Mesothelial cell of epicardium (in vitro differentiated cells): ENCODE results near the gene PRR29. TPM values are rescaled to one million over a fixed set of nuclear protein-coding genes. Genes with fewer than 3 reads are reported as not detected.

Source experiments
- DNase-seq, 2 experiments: peaks; one replicate each; pipeline ENCODE4 v3.0.0; 2021; ENCODE audit warnings: low spot score in 2 of 2; ENCODE audit not compliant: unreplicated experiment in 2 of 2
- H3K27ac Mint-ChIP-seq: 2 replicates; pipeline ENCODE4 v1.8.0; 2021; ENCODE audit warnings: mixed read lengths
- H3K27me3 Mint-ChIP-seq: 2 replicates; pipeline ENCODE4 v1.8.0; 2021; ENCODE audit warnings: low read depth, mixed read lengths
- H3K36me3 Mint-ChIP-seq: 2 replicates; pipeline ENCODE4 v1.8.0; 2021; ENCODE audit warnings: mixed read lengths
- H3K4me1 Mint-ChIP-seq: 2 replicates; pipeline ENCODE4 v1.8.0; 2021; ENCODE audit warnings: mixed read lengths
- H3K4me3 Mint-ChIP-seq: 2 replicates; pipeline ENCODE4 v1.8.0; 2021; ENCODE audit warnings: mild to moderate bottlenecking, moderate library complexity, mixed read lengths
- H3K9me3 Mint-ChIP-seq: 2 replicates; pipeline ENCODE4 v1.8.0; 2021; ENCODE audit warnings: mixed read lengths
- total RNA-seq: library from RNA; stranded (reverse); gene quantifications from 3 replicates; pipeline ENCODE4 v1.2.1, GENCODE V29; 2021
- TF ChIP-seq, protein P1 (sequence below): fragments of 200-600 bp; sonication (generic); IDR thresholded peaks from one replicate; pipeline ENCODE4 v1.5.0; 2021; ENCODE audit warnings: antibody characterized with exemption; ENCODE audit not compliant: unreplicated experiment

Gene PRR29
- total RNA-seq, 1 donor from 2014 or later = 2.0 TPM

DNA sequence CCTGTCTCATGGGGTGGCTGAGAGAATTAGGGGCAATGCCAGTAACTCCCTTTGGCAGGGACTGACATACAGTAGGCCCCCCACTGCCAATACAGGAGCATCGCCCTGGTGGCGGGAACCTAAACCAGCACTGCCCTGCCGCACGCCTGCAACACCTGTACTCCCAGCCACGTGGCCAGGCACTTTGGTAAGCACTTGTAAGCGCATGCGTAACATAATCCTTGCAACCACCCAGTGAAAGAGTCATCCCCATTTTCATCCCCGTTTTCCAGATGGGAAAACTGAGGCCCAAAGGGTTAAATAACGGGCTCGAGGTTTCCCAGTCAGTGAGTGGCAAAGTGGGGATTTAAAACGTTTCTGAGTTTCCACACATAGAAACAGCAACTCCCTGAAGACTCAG is 42.9 kb upstream of the PRR29 start:
- peaks cover 21% of the 10 kb centered on the region for H3K27me3 Mint-ChIP-seq
- no peak overlapping the region for H3K27ac Mint-ChIP-seq
- TF ChIP-seq, protein P1, sequence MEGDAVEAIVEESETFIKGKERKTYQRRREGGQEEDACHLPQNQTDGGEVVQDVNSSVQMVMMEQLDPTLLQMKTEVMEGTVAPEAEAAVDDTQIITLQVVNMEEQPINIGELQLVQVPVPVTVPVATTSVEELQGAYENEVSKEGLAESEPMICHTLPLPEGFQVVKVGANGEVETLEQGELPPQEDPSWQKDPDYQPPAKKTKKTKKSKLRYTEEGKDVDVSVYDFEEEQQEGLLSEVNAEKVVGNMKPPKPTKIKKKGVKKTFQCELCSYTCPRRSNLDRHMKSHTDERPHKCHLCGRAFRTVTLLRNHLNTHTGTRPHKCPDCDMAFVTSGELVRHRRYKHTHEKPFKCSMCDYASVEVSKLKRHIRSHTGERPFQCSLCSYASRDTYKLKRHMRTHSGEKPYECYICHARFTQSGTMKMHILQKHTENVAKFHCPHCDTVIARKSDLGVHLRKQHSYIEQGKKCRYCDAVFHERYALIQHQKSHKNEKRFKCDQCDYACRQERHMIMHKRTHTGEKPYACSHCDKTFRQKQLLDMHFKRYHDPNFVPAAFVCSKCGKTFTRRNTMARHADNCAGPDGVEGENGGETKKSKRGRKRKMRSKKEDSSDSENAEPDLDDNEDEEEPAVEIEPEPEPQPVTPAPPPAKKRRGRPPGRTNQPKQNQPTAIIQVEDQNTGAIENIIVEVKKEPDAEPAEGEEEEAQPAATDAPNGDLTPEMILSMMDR = no peak
- DNase-seq = no peak
- H3K36me3 Mint-ChIP-seq = no peaks in the 10 kb centered on the region
- peaks cover 4% of the 10 kb centered on the region for H3K4me1 Mint-ChIP-seq
- no peak overlapping the region for H3K4me3 Mint-ChIP-seq
- H3K9me3 Mint-ChIP-seq = no peaks in the 10 kb centered on the region

- Mint-ChIP-seq H3K9me3 (no peaks in the 10 kb centered on the region), H3K27me3 (peaks cover 26% of the 10 kb centered on the region), H3K27ac (no peak overlapping the region), H3K36me3 (no peaks in the 10 kb centered on the region), H3K4me3 (no peak overlapping the region), H3K4me1 (peaks cover 4% of the 10 kb centered on the region)
- TF ChIP-seq, protein P1 = no peak
- DNase-seq = no peak
These were observed 42.4 kb upstream of the PRR29 start for GRCh38 chr17:63955791-63956190.

- Mint-ChIP-seq H3K27ac (no peak overlapping the region), H3K4me3 (no peak overlapping the region), H3K4me1 (peaks cover 5% of the 10 kb centered on the region), H3K9me3 (no peaks in the 10 kb centered on the region), H3K36me3 (no peaks in the 10 kb centered on the region), H3K27me3 (peaks cover 27% of the 10 kb centered on the region)
- no peak for DNase-seq
- TF ChIP-seq, protein P1 = no peak
These were observed 41.7 kb upstream of the PRR29 start for GRCh38 chr17:63956296-63956920.

GRCh38 chr17:63960006-63960405 is 38.1 kb upstream of the PRR29 start:
- Mint-ChIP-seq H3K36me3 (no peaks in the 10 kb centered on the region), H3K9me3 (no peaks in the 10 kb centered on the region), H3K27me3 (peaks cover 38% of the 10 kb centered on the region), H3K4me1 (peaks cover 3% of the 10 kb centered on the region), H3K27ac (no peak overlapping the region), H3K4me3 (no peak overlapping the region)
- no peak for DNase-seq
- TF ChIP-seq, protein P1 = no peak

DNA sequence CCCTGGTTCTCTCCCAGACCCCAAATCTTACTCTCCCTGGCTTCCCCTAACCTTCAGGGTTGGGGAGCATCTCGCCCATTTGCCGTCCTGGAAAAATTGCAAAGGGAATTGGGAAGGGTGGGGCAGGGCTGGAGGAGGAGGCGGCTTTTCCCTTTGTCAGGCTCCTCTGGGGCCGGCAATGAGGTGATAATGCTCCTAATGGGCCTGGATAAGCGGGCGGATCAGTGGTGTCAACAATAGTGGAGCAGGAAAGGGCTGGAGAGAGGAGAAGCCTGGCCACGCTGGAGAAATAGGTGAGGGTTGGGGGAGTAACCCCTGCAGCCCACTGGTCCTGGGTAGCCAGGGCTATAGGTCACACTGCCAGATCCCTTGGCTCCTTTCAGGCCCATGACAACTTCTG is 37.7 kb upstream of the PRR29 start:
- no peaks in the 10 kb centered on the region for H3K9me3 Mint-ChIP-seq
- TF ChIP-seq, protein P1 = no peak
- H3K27me3 Mint-ChIP-seq = peaks cover 38% of the 10 kb centered on the region
- H3K4me3 Mint-ChIP-seq = no peak overlapping the region
- H3K27ac Mint-ChIP-seq = no peak overlapping the region
- no peak for DNase-seq
- H3K36me3 Mint-ChIP-seq = no peaks in the 10 kb centered on the region
- peaks cover 3% of the 10 kb centered on the region for H3K4me1 Mint-ChIP-seq
